Adrenal gland (tissue), 5 donors: ENCODE results near the gene FADS2.

Experiments used
- CTCF ChIP-seq, 6 experiments: fragments of 450-650 bp in 4 of 6; fragments of 200-600 bp in 2 of 6; sonication (generic) in 1 of 6; IDR thresholded peaks; 1 replicate in 5 of 6; 2 replicates in 1 of 6; pipeline versions ENCODE4 v1.5.1 to v1.8.0; 2016 to 2021; ENCODE audit warnings: antibody characterized with exemption in 6 of 6, mild to moderate bottlenecking in 2 of 6, moderate library complexity in 1 of 6
- POLR2A ChIP-seq, 2 donors: fragments of 450-650 bp; IDR thresholded peaks; one replicate each; pipeline ENCODE4 v1.6.1; 2017; ENCODE audit warnings: antibody characterized with exemption in 2 of 2, mild to moderate bottlenecking in 2 of 2, moderate library complexity in 1 of 2
- donor health status: DM: no; HTN: no; CAD: no.

- TF ChIP-seq POLR2A (IDR thresholded peaks at IDR 0.05) (no peak), CTCF (IDR thresholded peaks at IDR 0.05) (no peak)
Observed at GRCh38 chr11:61880454-61880853, 52.4 kb downstream of the FADS2 start.
